ENCODE results near the gene MYL5.
"Not testable (repeated sequence)": the region's sequence is repeated elsewhere in the genome, so short reads cannot be mapped to it uniquely, and the experiment has no call there.

MYL5 gene

GRCh38 chr4:689723-690122 is 15.4 kb downstream of the MYL5 start:
- H3K4me1 ChIP-seq (ENCODE audit: insufficient read depth, low read length): no peaks in the 10 kb centered on the region
- no peak overlapping the region for H3K27ac ChIP-seq (ENCODE audit: low read length)
- H4K20me1 ChIP-seq (ENCODE audit: insufficient read depth, low read length): peaks cover 4% of the 10 kb centered on the region; the same call in 1 of the 2 replicates
- H3K79me2 ChIP-seq (ENCODE audit: insufficient read depth, low read length): no peaks in the 10 kb centered on the region
- H3K36me3 ChIP-seq (ENCODE audit: insufficient read depth, low read length): no peaks in the 10 kb centered on the region
- H3K9me3 ChIP-seq (ENCODE audit: insufficient read depth, low read length, severe bottlenecking): no peaks in the 10 kb centered on the region
- TF ChIP-seq CTCF (IDR thresholded peaks at IDR 0.05; ENCODE audit: borderline replicate concordance, extremely low read depth, low read length, poor library complexity, severe bottlenecking) (no peak), EZH2 (IDR thresholded peaks at IDR 0.05; ENCODE audit: borderline replicate concordance, low read depth, low read length, severe bottlenecking) (no peak)
- H3K4me2 ChIP-seq (ENCODE audit: insufficient read depth, low read length): no peak overlapping the region
- H3K27me3 ChIP-seq (ENCODE audit: insufficient read depth, low read length, poor library complexity): no peaks in the 10 kb centered on the region
- no peak overlapping the region for H3K9ac ChIP-seq (ENCODE audit: low read depth, low read length)
- DNase-seq (no peak), ATAC-seq (ENCODE audit: insufficient read depth, low read depth) (no peak)
- H3K4me3 ChIP-seq (ENCODE audit: low read depth in 1 of 2, low read length in 2 of 2): no peak overlapping the region
- no peak overlapping the region for H2AFZ ChIP-seq (ENCODE audit: low read depth, low read length)

GRCh38 chr4:692771-693554 is 18.6 kb downstream of the MYL5 start:
- Histone ChIP-seq H3K9ac (ENCODE audit: low read depth, low read length) (no peak overlapping the region), H3K9me3 (ENCODE audit: insufficient read depth, low read length, severe bottlenecking) (no peaks in the 10 kb centered on the region), H3K27ac (ENCODE audit: low read length) (no peak overlapping the region), H3K36me3 (ENCODE audit: insufficient read depth, low read length) (no peaks in the 10 kb centered on the region), H3K27me3 (ENCODE audit: insufficient read depth, low read length, poor library complexity) (no peaks in the 10 kb centered on the region), H3K4me2 (ENCODE audit: insufficient read depth, low read length) (no peak overlapping the region), H2AFZ (ENCODE audit: low read depth, low read length) (no peak overlapping the region), H3K4me1 (ENCODE audit: insufficient read depth, low read length) (no peaks in the 10 kb centered on the region), H3K4me3 (ENCODE audit: low read depth in 1 of 2, low read length in 2 of 2) (no peak overlapping the region), H3K79me2 (ENCODE audit: insufficient read depth, low read length) (no peaks in the 10 kb centered on the region), H4K20me1 (ENCODE audit: insufficient read depth, low read length) (peaks cover 4% of the 10 kb centered on the region; the same call in 1 of the 2 replicates)
- DNase-seq: no peak
- no peak for ATAC-seq (ENCODE audit: insufficient read depth, low read depth)
- TF ChIP-seq EZH2 (IDR thresholded peaks at IDR 0.05; ENCODE audit: borderline replicate concordance, low read depth, low read length, severe bottlenecking): no peak
- TF ChIP-seq CTCF (IDR thresholded peaks at IDR 0.05; ENCODE audit: borderline replicate concordance, extremely low read depth, low read length, poor library complexity, severe bottlenecking): no peak

- H3K27me3 ChIP-seq (ENCODE audit: insufficient read depth, low read length, poor library complexity); H3K27ac ChIP-seq (ENCODE audit: low read length); H3K9me3 ChIP-seq (ENCODE audit: insufficient read depth, low read length, severe bottlenecking); H3K4me1 ChIP-seq (ENCODE audit: insufficient read depth, low read length); H2AFZ ChIP-seq (ENCODE audit: low read depth, low read length); H3K9ac ChIP-seq (ENCODE audit: low read depth, low read length); ATAC-seq (ENCODE audit: insufficient read depth, low read depth); H3K4me2 ChIP-seq (ENCODE audit: insufficient read depth, low read length); H3K4me3 ChIP-seq (ENCODE audit: low read depth in 1 of 2, low read length in 2 of 2); H3K36me3 ChIP-seq (ENCODE audit: insufficient read depth, low read length); H4K20me1 ChIP-seq (ENCODE audit: insufficient read depth, low read length); DNase-seq; H3K79me2 ChIP-seq (ENCODE audit: insufficient read depth, low read length): not testable (repeated sequence)
Observed at GRCh38 chr4:694341-694940, 20.1 kb downstream of the MYL5 start.

- no peaks in the 10 kb centered on the region for H4K20me1 ChIP-seq (ENCODE audit: insufficient read depth, low read length)
- no peaks in the 10 kb centered on the region for H3K9me3 ChIP-seq (ENCODE audit: insufficient read depth, low read length, severe bottlenecking)
- H3K79me2 ChIP-seq (ENCODE audit: insufficient read depth, low read length): no peaks in the 10 kb centered on the region
- no peaks in the 10 kb centered on the region for H3K36me3 ChIP-seq (ENCODE audit: insufficient read depth, low read length)
- no peak overlapping the region for H2AFZ ChIP-seq (ENCODE audit: low read depth, low read length)
- no peaks in the 10 kb centered on the region for H3K27me3 ChIP-seq (ENCODE audit: insufficient read depth, low read length, poor library complexity)
- ATAC-seq (ENCODE audit: insufficient read depth, low read depth) (no peak), DNase-seq (no peak)
- no peak overlapping the region for H3K9ac ChIP-seq (ENCODE audit: low read depth, low read length)
- peaks cover 2% of the 10 kb centered on the region for H3K4me1 ChIP-seq (ENCODE audit: insufficient read depth, low read length)
- H3K4me3 ChIP-seq (ENCODE audit: low read depth in 1 of 2, low read length in 2 of 2): no peak overlapping the region
- TF ChIP-seq CTCF (IDR thresholded peaks at IDR 0.05; ENCODE audit: borderline replicate concordance, extremely low read depth, low read length, poor library complexity, severe bottlenecking) (no peak), EZH2 (IDR thresholded peaks at IDR 0.05; ENCODE audit: borderline replicate concordance, low read depth, low read length, severe bottlenecking) (no peak)
- H3K4me2 ChIP-seq (ENCODE audit: insufficient read depth, low read length): no peak overlapping the region
- H3K27ac ChIP-seq (ENCODE audit: low read length): no peak overlapping the region
Observed at GRCh38 chr4:699816-700580, 25.7 kb downstream of the MYL5 start.
